DND-41 (cell line): ENCODE results near the gene LSMEM2.

Source experiments
- EZH2 ChIP-seq: IDR thresholded peaks from 3 replicates; pipeline ENCODE4 v1.6.1; 2012; ENCODE audit warnings: borderline replicate concordance, low read depth, mild to moderate bottlenecking, moderate library complexity, low read length, inconsistent platforms; ENCODE audit not compliant: severe bottlenecking
- TF ChIP-seq, protein P1 (sequence below): IDR thresholded peaks from 2 replicates; pipeline ENCODE4 v1.5.1; 2012; ENCODE audit warnings: borderline replicate concordance, low read length, moderate library complexity, mild to moderate bottlenecking; ENCODE audit not compliant: poor library complexity, severe bottlenecking; ENCODE audit errors: extremely low read depth

DNA sequence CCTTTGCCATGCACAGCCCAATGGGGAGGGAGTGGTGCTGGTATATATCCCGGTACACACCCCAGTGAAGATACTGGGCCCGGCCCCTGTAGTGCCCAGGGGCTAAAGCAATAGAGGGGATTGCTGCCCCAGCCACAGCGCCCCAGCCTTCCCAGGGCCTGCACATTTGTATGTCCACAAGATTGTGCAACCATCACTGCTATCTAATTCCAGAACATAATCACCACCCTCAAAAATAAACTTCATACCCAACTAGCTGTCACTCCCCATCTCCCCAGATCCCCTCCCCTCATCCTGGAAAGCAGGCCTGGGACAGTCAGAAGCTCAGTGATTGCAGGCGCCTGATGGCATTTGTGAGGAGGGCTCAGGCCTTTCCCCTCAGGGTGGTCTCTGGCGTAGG is 29.4 kb upstream of the LSMEM2 start:
- TF ChIP-seq, protein P1, sequence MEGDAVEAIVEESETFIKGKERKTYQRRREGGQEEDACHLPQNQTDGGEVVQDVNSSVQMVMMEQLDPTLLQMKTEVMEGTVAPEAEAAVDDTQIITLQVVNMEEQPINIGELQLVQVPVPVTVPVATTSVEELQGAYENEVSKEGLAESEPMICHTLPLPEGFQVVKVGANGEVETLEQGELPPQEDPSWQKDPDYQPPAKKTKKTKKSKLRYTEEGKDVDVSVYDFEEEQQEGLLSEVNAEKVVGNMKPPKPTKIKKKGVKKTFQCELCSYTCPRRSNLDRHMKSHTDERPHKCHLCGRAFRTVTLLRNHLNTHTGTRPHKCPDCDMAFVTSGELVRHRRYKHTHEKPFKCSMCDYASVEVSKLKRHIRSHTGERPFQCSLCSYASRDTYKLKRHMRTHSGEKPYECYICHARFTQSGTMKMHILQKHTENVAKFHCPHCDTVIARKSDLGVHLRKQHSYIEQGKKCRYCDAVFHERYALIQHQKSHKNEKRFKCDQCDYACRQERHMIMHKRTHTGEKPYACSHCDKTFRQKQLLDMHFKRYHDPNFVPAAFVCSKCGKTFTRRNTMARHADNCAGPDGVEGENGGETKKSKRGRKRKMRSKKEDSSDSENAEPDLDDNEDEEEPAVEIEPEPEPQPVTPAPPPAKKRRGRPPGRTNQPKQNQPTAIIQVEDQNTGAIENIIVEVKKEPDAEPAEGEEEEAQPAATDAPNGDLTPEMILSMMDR, result no peak
- TF ChIP-seq EZH2, result no peak
